A673 (cell line): ENCODE data around the gene MALAT1. TPM values are rescaled to one million over a fixed set of nuclear protein-coding genes. Genes with fewer than 3 reads are reported as not detected.
A peak's percentile ranks its signal among the peaks of the same experiment; 100 is the strongest.

Experiments
- BruUV-seq: library from RNA; stranded (reverse); fragments of 400-500 nt; replicated peaks from 2 replicates; lab custom pipeline; 2021; lab: Mats Ljungman, UMichigan
- CTCF ChIA-PET: fragments of 300-600 bp; sonication (Branson Sonifier 250); formaldehyde crosslinking; loops from one replicate; lab custom pipeline; 2022; ENCODE audit warnings: antibody characterized with exemption; lab: Charles Lee
- POLR2A ChIA-PET: fragments of 300-600 bp; sonication (Branson Sonifier 250); formaldehyde crosslinking; loops from one replicate; lab custom pipeline; 2022; ENCODE audit warnings: antibody characterized with exemption; ENCODE audit not compliant: low non-redundant PET; lab: Charles Lee
- DNase-seq: peaks from one replicate; pipeline ENCODE4 v3.0.0-alpha.2; 2015; ENCODE audit warnings: low spot score
- H3K27ac ChIP-seq: fragments of 200-600 bp; sonication (generic); 2 replicates; pipeline ENCODE4 v1.5.1; 2016; ENCODE audit warnings: mixed run types, low read depth, mild to moderate bottlenecking, mixed read lengths, antibody characterized with exemption, low read length; ENCODE audit not compliant: poor library complexity, severe bottlenecking
- H3K27me3 ChIP-seq: fragments of 200-600 bp; sonication (generic); replicated peaks from 2 replicates; pipeline ENCODE4 v1.6.1; 2017; ENCODE audit warnings: mixed run types, low read depth, mild to moderate bottlenecking, mixed read lengths, antibody characterized with exemption, low read length; ENCODE audit not compliant: insufficient read depth, poor library complexity
- H3K36me3 ChIP-seq: fragments of 200-600 bp; sonication (generic); 2 replicates; pipeline ENCODE4 v1.6.1; 2016; ENCODE audit warnings: mixed run types, mild to moderate bottlenecking, mixed read lengths, antibody characterized with exemption, low read length; ENCODE audit not compliant: insufficient read depth, poor library complexity, severe bottlenecking
- H3K4me1 ChIP-seq: fragments of 200-600 bp; sonication (generic); 2 replicates; pipeline ENCODE4 v1.6.1; 2017; ENCODE audit warnings: mixed run types, mild to moderate bottlenecking, mixed read lengths, antibody characterized with exemption, low read length; ENCODE audit not compliant: insufficient read depth, poor library complexity, severe bottlenecking
- H3K4me3 ChIP-seq: fragments of 200-600 bp; sonication (generic); 2 replicates; pipeline ENCODE4 v1.5.1; 2016; ENCODE audit warnings: low read depth, mixed run types, mild to moderate bottlenecking, mixed read lengths, low read length; ENCODE audit not compliant: poor library complexity, severe bottlenecking
- H3K9me3 ChIP-seq: fragments of 200-600 bp; sonication (generic); 2 replicates; pipeline ENCODE4 v1.6.1; 2016; ENCODE audit warnings: mixed run types, low read depth, mild to moderate bottlenecking, mixed read lengths, antibody characterized with exemption, low read length; ENCODE audit not compliant: poor library complexity, severe bottlenecking
- CTCF ChIP-seq: fragments of 300-800, 200-600 bp; sonication (generic); conservative IDR thresholded peaks from 2 replicates; pipeline ENCODE4 v1.5.1; 2017; ENCODE audit warnings: low read depth, mild to moderate bottlenecking, antibody characterized with exemption, low read length, moderate library complexity, mixed read lengths
- EZH2 ChIP-seq: fragments of 200-600 bp; sonication (generic); IDR thresholded peaks from 2 replicates; pipeline ENCODE4 v1.6.1; 2017; ENCODE audit warnings: borderline replicate concordance, low read depth, mild to moderate bottlenecking, mixed read lengths, antibody characterized with exemption, low read length; ENCODE audit not compliant: poor library complexity, severe bottlenecking
- intact Hi-C: fragments of 100-400 bp; cut with micrococcal nuclease; formaldehyde crosslinking; loops from one replicate; pipeline ENCODE4 v1.10.0; 2022; ENCODE audit not compliant: unreplicated experiment
- total RNA-seq: library from RNA; stranded (reverse); gene quantifications from 2 replicates; pipeline ENCODE4 v1.2.3, GENCODE V29; 2021

Gene MALAT1
- total RNA-seq, 1 experiment from 2014 or later = 4,586 TPM

- Histone ChIP-seq H3K4me3 (no peak overlapping the region), H3K36me3 (peaks cover 4% of the 10 kb centered on the region), H3K27me3 (no peaks in the 10 kb centered on the region), H3K9me3 (no peaks in the 10 kb centered on the region), H3K4me1 (peaks cover 11% of the 10 kb centered on the region), H3K27ac (no peak overlapping the region)
- POLR2A ChIA-PET = no interaction called here
- peak; percentile 88 for DNase-seq
- intact Hi-C loops = no loop called here
- no TSS peak for BruUV-seq
- CTCF ChIA-PET = interaction anchor here (0.6 kb wide), 2 partner anchors 17 to 23 kb away, joined by 6 to 9 read pairs; no protein-coding TSS in a partner anchor
- TF ChIP-seq CTCF = no peak
- no peak for TF ChIP-seq EZH2
Observed at GRCh38 chr11:65546217-65546958, 47.5 kb downstream of the MALAT1 start.

GRCh38 chr11:65547446-65548125 is 48.7 kb downstream of the MALAT1 start:
- DNase-seq = no peak
- Histone ChIP-seq H3K27me3 (no peaks in the 10 kb centered on the region), H3K9me3 (no peaks in the 10 kb centered on the region), H3K36me3 (peaks cover 11% of the 10 kb centered on the region), H3K27ac (no peak overlapping the region), H3K4me1 (peaks cover 16% of the 10 kb centered on the region), H3K4me3 (no peak overlapping the region)
- no TSS peak for BruUV-seq
- CTCF ChIA-PET = no interaction called here
- TF ChIP-seq EZH2 = no peak
- TF ChIP-seq CTCF = no peak
- POLR2A ChIA-PET = no interaction called here
- intact Hi-C loops = no loop called here

GRCh38 chr11:65548395-65548794 is 49.5 kb downstream of the MALAT1 start:
- no TSS peak for BruUV-seq
- no peak for DNase-seq
- POLR2A ChIA-PET = no interaction called here
- no peak for TF ChIP-seq CTCF
- no peak for TF ChIP-seq EZH2
- H3K4me3 ChIP-seq = no peak overlapping the region
- no peaks in the 10 kb centered on the region for H3K27me3 ChIP-seq
- CTCF ChIA-PET = no interaction called here
- intact Hi-C loops = no loop called here
- no peaks in the 10 kb centered on the region for H3K9me3 ChIP-seq
- peaks cover 11% of the 10 kb centered on the region for H3K36me3 ChIP-seq
- H3K27ac ChIP-seq = no peak overlapping the region
- peaks cover 16% of the 10 kb centered on the region for H3K4me1 ChIP-seq
